BJ (cell line): ENCODE measurements around the gene ADAM15. TPM values are rescaled to one million over a fixed set of nuclear protein-coding genes. Genes with fewer than 3 reads are reported as not detected.
A peak's percentile ranks its signal among the peaks of the same experiment; 100 is the strongest.

Experiments used
- CTCF ChIA-PET: fragments of 350-600 bp; formaldehyde crosslinking; extraction: SDS; loops from one replicate; lab custom pipeline; 2021; ENCODE audit warnings: antibody characterized with exemption, inconsistent platforms; lab: Yijun Ruan, JAX
- POLR2A ChIA-PET: fragments of 300-600 bp; sonication (Branson Sonifier 250); formaldehyde crosslinking; extraction: SDS; loops from one replicate; lab custom pipeline; 2021; ENCODE audit warnings: antibody characterized with exemption; lab: Charles Lee
- DNase-seq: peaks from one replicate; pipeline ENCODE4 v3.0.0-alpha.2; 2011; ENCODE audit warnings: low read depth
- H3K27me3 ChIP-seq: 2 replicates; pipeline ENCODE4 v1.6.0; 2011; ENCODE audit warnings: low read length; ENCODE audit not compliant: control insufficient read depth, insufficient read depth
- H3K36me3 ChIP-seq: 2 replicates; pipeline ENCODE4 v1.5.1; 2011; ENCODE audit warnings: low read length; ENCODE audit not compliant: control insufficient read depth, insufficient read depth
- H3K4me3 ChIP-seq: 2 replicates; pipeline ENCODE4 v1.5.1; 2011; ENCODE audit warnings: low read depth, mild to moderate bottlenecking, control low read depth, low read length
- CTCF ChIP-seq: IDR thresholded peaks from 2 replicates; pipeline ENCODE4 v1.5.1; 2011; ENCODE audit warnings: low read depth, mild to moderate bottlenecking, control low read depth, inconsistent platforms, low read length, moderate library complexity; ENCODE audit not compliant: insufficient read depth
- polyA plus RNA-seq: library from polyadenylated mRNA; depleted of rRNA; stranded (reverse); fragments of >200 nt; gene quantifications from 2 replicates; pipeline ENCODE4 v1.2.3, GENCODE V29; 2011

Gene ADAM15
- polyA plus RNA-seq, 1 experiment, result 88.8 TPM

GRCh38 chr1:155083052-155083541, 32.0 kb downstream of the ADAM15 start:
- DNase-seq, result no peak
- Histone ChIP-seq H3K36me3 (no peaks in the 10 kb centered on the region), H3K27me3 (peaks cover 38% of the 10 kb centered on the region), H3K4me3 (no peak overlapping the region)
- ChIA-PET POLR2A (no interaction called here), CTCF (interaction anchor here (0.7 to 4.7 kb wide), 6 partner anchors 8 to 272 kb away, joined by 3 to 147 read pairs (median 14); partner anchors contain the start of gene EFNA4)
- no peak for TF ChIP-seq CTCF

GRCh38 chr1:155083865-155084721, 33.0 kb downstream of the ADAM15 start:
- Histone ChIP-seq H3K4me3 (peak overlapping the region; percentile 80), H3K27me3 (peaks cover 38% of the 10 kb centered on the region), H3K36me3 (no peaks in the 10 kb centered on the region)
- CTCF ChIA-PET, result interaction anchor here (0.7 to 4.7 kb wide), 33 partner anchors 9 to 604 kb away, joined by 3 to 147 read pairs (median 5); partner anchors contain the start of genes ADAM15, EFNA4, KRTCAP2 and PBXIP1
- no peak for DNase-seq
- POLR2A ChIA-PET, result interaction anchor here (0.5 kb wide), 1 partner anchor 240 kb away, joined by 3 read pairs; no protein-coding TSS in a partner anchor
- TF ChIP-seq CTCF, result peak; percentile 35

GRCh38 chr1:155084722-155085503, 33.8 kb downstream of the ADAM15 start:
- peaks cover 32% of the 10 kb centered on the region for H3K27me3 ChIP-seq
- TF ChIP-seq CTCF, result peak; percentile 96
- CTCF ChIA-PET, result interaction anchor here (0.6 to 4.7 kb wide), 50 partner anchors 8 to 892 kb away, joined by 3 to 147 read pairs (median 5); partner anchors contain the start of genes ADAM15, CHRNB2, EFNA4 and FLAD1
- no peaks in the 10 kb centered on the region for H3K36me3 ChIP-seq
- DNase-seq, result peak; percentile 62
- peak overlapping the region; percentile 80 for H3K4me3 ChIP-seq
- POLR2A ChIA-PET, result interaction anchor here (0.5 to 0.6 kb wide), 2 partner anchors 34 to 239 kb away, joined by 3 read pairs; no protein-coding TSS in a partner anchor

GRCh38 chr1:155085504-155086127, 34.5 kb downstream of the ADAM15 start:
- no peak for TF ChIP-seq CTCF
- Histone ChIP-seq H3K4me3 (peak overlapping the region; percentile 80), H3K36me3 (no peaks in the 10 kb centered on the region), H3K27me3 (peaks cover 26% of the 10 kb centered on the region)
- POLR2A ChIA-PET, result interaction anchor here (0.6 kb wide), 1 partner anchor 35 kb away, joined by 3 read pairs; no protein-coding TSS in a partner anchor
- CTCF ChIA-PET, result interaction anchor here (0.9 to 4.7 kb wide), 42 partner anchors 9 to 606 kb away, joined by 3 to 147 read pairs (median 5); partner anchors contain the start of genes ADAM15, EFNA4, FLAD1 and KRTCAP2
- no peak for DNase-seq
